IPS-NIHi7 (cell line): ENCODE results near the gene RNF111.
"Not testable (repeated sequence)": the region's sequence is repeated elsewhere in the genome, so short reads cannot be mapped to it uniquely, and the experiment has no call there.

Experiments
- DNase-seq: peaks from one replicate; pipeline ENCODE4 v3.0.0; 2012; ENCODE audit warnings: mixed read lengths; ENCODE audit errors: extremely low spot score

Gene RNF111

DNA sequence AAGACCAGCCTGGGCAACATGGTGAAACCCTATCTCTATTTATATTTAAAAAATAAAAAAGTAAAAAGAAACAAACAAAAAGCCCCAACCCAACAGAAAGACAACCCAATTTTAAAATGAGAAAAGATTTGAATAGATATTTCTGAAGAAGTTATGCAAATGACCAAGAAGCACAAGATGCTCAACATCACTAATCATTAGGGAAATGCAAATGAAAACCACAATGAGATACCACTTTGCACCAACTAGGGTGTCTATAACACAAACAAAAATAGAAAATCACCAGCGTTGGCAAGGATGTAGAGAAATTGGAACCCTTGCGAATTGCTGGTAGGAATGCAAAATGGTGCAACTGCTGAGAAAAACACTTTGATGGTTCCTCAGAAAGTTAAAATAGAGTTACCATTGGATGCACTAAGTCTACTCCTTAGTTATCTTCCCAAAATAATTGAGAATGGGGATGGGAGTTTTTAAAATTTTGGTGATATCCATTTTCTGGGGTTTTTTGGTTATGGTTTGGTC lies 71.7 kb downstream of the RNF111 start:
- no peak for DNase-seq

DNA sequence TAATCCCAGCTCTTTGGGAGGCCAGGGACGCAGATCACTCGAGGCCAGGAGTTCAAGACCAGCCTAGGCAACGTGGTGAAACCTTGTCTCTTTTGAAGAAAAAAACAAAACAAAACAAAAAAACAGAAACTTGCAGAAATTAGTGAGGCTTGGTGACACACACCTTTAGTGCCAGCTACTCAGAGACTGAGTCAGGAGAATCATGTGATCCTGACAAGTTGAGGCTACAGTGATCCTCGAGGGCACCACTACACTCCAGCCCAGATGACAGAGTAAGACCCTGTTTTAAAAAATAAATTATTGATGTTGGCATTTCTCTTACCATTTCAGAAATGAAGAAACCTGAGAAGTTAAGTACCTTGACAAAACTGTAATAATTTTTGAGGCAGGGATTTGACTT lies 72.9 kb downstream of the RNF111 start:
- DNase-seq, result no peak

DNA sequence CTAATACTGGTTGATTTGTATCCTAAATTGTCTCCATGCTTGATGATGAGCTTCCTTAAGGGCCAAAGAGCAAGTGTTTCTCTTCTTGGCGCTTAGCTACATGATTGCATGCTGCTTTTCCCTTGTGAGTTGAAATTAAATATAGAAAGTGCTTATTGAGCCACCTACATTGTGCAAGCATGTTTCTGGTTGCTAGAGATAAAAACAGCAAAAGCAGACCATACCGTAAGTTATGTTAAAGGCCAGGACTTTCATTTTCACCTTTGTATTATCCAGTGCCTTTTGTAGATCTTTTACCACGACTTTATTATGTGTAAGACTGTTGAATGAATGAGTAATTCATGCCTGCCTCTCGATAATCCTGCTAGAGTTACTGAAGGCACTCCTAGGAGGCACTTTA lies 75.6 kb downstream of the RNF111 start:
- DNase-seq, result no peak

DNA sequence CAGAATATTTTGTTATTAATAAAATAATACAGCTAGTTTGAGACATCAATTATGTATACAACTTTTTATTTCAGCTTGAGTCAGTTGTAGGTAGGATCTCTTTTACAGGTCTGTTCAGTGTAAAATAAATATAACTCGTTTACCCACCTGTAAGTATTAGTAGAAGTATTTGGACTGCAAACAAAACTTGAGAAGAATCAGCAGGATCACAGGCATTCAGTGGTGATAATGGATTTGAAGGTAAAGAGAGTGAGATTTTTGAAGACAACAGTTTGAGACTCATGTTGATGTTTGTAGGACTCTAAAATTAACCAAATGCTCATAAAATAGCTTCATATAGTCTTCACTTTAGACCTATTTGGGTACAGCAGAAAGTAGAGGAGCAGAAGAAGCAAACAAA lies 82.0 kb downstream of the RNF111 start:
- no peak for DNase-seq

DNA sequence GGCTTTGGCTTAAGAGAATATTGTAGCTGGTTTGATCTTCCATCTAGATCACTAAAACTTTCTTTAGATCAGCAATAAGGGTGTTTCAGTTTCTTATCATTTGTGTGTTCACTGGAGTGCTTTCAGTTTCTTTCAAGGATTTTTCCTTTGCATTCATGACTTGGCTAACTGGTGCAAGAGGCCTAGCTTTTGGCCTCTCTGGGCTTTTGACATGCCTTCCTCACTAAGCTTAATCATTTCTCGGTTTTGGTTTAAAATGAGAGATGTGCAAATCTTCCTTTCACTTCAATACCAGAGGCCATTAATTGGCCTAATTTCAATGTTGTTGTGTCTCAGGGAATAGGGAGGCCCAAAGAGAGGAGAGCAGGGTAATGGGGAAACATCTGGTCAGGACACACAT lies 87.1 kb downstream of the RNF111 start:
- DNase-seq, result no peak

DNA sequence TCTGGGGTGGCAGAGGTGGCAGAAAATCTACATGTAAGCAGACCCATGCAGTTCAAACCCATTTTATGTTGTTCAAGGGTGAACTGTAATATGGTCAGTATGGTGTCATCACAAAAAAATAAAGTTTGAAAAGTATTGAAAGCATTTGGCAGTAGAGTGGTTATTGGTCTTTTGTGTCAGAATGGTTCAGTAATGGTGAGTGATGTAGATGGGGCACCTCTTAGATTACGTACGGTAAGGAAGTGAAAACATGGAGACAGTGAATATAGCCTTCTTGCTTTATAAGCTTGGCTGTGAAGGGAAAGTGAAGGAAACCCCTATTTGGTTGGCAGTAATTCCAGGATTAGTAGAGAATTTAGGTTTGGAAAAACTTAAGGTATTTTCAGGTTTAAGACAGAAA lies 100.3 kb downstream of the RNF111 start:
- no peak for DNase-seq

DNA sequence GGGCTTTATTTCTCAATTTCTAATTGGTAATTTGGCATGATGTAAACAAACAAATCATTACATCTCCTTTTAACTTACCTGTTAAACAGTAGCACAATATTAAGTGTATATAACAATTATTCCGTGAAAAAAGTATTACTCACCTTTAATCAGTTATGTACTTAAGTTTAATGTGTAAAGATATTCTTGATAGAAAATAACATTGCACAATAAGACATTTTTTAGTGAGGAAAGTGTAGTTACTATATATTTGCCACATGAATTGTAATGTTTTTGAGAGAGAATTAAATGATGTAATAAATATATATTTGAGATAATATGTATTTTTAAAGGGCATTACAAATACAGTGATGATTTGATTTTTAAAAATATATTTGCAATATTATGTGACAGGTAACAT lies 106.6 kb downstream of the RNF111 start:
- no peak for DNase-seq

DNA sequence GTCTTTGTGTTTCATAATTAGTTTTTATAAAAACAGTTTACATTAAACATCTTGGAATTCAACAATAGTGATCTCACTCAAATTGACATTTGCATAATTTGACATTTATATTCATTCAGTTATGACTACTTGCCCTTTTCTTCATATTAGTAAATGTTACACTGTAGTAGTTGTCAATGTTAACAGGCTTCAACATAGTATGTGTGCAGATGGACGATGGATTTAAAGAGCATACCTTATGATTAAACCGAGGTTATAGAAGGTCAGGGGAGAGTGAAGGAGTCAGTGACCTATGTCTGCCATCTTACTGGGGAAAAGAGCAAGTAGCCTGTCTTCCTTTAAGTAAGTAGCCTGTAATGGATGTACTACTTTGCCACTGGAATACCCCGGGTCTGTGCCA lies 109.0 kb downstream of the RNF111 start:
- no peak for DNase-seq

DNA sequence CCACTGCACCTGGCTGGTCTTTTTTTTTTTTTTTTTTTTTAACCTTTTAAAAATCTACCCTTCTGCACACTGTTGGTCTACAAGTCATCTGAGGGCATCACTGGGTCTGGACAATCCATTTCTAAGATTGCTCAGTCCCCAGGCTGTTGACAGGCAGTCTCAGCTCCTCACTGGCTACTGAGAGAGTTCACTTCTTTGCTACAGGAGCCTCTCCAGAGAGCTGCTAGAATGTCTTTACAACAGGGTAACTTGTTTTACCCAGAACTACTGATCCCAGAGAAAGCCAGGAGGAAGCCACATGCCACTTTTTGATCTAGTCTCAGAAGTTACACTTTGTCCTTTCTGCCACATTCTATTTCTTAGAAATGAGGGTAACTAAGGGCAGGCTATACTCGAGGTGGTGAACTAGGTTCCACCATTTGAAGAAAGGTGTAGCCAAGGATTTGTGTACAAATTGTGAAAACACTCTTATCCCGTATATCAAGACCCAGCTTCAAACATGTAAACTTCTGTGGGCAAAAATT lies 111.8 kb downstream of the RNF111 start:
- no peak for DNase-seq

DNA sequence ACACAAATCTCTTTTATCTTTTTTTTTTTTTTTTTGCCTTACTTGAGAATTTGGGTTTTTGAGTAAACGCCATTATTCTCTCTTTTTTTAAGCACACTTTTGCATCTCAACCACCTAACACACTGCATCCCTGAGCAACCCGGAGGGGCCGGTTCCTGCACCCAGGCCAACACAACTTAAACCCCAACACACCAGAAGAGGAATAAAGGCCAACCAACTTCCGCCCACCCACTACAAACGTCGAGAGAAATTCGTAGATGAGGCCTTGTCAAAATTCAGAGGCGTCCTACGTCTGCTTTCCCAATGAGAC lies 117.1 kb downstream of the RNF111 start:
- no peak for DNase-seq

DNA sequence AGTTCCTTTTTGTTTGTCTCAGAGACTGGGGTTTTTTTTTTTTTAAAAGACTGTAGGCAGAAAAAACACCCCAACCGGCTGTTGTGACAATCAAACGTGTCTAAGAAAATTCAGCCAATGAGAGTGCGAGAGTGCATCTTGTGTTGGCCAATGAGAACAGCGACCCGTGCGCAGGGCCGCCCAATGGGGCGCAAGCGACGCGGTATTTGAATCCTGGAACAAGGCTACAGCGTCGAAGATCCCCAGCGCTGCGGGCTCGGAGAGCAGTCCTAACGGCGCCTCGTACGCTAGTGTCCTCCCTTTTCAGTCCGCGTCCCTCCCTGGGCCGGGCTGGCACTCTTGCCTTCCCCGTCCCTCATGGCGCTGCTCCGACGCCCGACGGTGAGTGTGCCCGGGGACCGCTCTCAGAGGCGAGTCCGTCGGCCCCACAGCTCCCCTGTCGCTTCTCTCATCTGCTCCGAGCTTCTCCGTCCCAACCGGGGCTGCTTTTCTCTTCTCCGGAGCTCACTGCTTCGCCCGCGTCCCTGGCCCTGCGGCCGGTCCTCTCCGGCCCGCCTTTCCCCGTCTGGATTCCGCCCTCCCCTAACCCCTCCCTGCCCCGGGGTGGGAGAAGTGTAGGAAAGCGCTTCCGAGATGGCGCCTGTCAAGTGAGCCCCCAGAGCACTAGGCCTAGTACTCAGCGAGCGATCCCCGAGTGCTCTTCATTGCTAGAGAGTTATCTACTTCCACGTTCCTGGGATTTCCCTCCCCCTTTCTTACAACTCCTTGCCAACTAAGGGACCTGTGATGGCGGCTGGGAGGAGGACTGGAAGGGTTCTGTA lies 117.7 kb downstream of the RNF111 start, which contains the start of gene CCNB2:
Gene CCNB2, plus strand, starts transcription at position 235 of the 821 bp plus-strand sequence. Its CDS starts 123 bp downstream, at position 358.
- DNase-seq, result peak; percentile 98

DNA sequence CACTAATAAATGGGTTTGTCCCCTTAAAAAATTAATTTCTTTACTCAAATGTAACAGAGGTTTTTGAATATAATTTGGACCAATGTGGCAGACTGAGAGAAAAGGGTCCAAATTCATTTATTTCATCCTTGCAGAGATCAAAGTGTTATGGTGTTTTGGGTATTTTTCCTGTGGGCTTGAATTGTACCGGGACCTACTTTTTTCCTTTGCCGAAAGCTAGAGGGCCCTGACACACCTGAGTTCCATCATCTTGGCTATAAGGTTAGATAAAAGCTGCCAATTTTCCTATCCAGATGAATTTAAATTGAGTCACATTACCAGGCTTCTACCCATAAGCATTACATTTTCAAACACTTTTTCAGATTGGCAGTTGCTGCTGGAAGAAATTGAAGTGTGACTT lies 118.4 kb downstream of the RNF111 start:
- DNase-seq, result peak; percentile 25

DNA sequence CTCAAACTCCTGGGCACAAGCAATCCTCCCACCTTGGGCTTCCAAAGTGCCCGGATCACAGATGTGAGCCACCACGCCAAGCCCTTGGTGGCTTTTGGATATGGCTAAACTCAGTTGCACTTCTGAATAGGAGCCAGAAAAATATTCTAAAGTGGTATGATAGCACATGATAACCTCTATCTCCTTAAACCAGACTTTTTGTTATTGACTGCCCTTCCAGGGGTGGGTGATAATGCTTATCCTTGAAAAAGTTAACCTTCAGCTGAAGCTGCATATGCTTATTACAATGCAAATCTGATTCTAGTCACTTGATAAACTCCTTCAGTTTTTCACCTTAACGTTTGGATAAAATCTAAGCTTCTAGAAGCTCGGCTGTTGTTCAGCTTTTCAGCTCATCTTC lies 123.8 kb downstream of the RNF111 start:
- DNase-seq, result no peak

DNA sequence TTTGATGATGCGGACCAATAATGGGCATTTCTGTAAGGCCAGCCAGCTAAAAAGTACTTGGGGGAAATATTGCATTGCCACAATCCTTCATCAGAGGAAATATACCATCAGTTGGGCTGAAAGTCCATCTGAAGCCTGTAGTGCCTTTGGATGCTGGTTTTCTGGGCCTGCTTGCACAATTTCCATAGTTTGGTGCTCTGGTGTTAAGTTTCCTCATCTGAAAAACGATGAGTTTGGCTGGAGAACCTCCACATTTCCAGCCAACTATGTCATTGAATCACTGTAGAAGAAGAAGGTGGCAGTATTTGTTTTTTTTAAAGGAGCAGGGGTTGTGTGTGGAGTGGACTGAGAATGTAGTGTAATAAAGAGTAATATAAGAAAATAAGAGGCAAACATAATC lies 127.6 kb downstream of the RNF111 start:
- no peak for DNase-seq

DNA sequence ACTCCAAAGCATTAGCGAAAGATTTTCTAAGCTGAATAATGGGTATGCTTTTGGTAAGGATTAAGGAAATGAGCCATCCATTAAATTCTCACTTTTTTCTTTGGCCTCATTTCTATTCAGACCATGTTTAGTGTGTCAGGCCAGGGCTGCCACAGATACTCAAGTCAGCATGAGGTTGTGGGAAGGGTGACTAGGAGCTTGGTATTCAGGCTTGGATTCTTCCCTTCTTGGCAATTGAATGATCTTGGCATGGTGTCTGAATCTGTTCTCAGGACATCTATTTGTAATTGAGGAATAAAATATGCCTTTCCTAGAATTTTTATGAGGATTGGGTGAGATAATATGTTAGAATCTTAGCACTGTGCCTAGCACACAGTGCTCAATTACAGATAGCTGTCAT lies 128.7 kb downstream of the RNF111 start:
- no peak for DNase-seq

DNA sequence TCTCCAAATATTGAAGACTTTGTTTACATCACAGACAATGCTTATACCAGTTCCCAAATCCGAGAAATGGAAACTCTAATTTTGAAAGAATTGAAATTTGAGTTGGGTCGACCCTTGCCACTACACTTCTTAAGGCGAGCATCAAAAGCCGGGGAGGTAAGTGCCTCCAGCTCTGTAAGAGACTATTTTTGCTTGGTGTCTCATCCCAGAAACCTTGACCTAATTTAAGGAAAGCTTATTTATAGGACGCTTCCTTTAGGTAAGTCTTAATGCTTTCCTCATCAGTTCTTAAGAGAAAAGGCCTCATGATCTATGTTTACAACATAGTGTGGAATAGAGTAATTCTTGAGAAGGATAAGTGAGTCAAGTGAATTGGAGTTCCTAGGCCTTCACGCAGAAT lies 129.3 kb downstream of the RNF111 start:
- DNase-seq, result no peak

DNA sequence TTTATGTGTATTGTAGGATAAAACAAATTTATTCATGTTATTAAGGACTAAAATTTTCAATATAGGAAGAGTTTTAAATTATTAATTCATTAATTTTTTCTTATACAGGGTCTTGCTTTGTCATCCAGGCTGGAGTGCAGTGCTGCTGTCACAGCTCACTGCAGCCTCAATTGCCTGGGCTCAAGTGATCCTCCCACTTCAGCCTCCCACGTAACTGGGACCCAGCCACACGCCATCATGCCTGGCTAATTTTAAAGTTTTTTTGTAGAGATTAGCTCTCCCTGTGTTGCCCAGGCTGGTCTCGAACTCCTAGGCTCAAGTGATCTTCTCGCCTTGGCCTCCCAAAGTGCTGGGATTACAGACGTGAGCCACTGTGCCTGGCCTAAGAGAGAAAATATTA lies 132.2 kb downstream of the RNF111 start:
- DNase-seq, result no peak

DNA sequence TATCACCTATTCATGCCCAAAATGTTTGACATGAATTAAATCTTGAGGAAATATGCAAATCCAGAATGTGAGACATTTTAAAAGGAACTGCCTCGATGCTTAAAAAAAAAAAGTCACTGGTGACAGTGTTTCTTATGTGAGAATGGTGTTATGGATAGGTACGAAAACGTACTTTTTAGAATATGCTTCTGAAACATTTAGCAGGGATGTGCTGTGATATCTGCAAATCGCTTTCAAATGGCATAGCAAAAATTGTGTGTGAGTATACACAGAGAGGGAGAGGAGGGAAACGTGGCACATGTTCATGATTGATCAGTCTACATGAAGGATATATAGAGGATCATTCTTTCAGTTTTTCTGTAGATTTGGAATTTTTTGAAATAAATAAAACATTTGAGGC lies 133.5 kb downstream of the RNF111 start:
- no peak for DNase-seq

DNA sequence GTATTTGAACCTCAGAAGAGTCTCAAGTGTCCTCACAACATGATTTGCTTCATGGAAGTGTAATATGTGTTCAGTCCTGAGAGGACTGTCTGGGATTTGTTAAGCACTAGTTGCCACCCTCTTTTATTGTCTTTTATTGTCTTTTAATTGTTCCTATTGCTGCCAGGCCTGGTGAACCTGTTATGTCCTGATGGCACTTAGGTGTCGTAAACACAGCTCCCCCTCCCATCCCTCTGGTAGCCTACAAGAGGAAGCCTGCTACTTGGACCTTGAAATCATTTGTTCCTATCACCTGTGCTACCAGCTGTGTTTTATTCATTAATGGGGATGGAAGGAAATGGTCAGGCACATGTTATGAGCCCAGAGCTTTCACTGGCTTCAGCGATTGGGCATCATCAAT lies 136.8 kb downstream of the RNF111 start:
- no peak for DNase-seq

DNA sequence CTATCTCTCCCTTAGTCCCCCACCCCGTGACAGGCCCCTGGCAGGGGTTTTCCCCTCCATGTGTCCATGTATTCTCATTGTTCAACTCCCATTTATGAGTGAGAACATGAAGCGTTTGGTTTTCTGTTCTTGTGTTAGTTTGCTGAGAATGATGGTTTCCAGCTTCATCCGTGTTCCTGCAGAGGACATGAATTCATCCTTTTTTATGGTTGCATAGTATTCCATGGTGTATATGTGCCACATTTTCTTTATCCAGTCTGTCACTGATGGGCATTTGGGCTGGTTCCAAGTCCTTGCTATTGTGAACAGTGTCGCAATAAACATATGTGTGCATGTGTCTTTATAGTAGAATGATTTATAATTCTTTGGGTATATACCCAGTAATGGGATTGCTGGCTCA lies 138.2 kb downstream of the RNF111 start:
- DNase-seq, result not testable (repeated sequence)

DNA sequence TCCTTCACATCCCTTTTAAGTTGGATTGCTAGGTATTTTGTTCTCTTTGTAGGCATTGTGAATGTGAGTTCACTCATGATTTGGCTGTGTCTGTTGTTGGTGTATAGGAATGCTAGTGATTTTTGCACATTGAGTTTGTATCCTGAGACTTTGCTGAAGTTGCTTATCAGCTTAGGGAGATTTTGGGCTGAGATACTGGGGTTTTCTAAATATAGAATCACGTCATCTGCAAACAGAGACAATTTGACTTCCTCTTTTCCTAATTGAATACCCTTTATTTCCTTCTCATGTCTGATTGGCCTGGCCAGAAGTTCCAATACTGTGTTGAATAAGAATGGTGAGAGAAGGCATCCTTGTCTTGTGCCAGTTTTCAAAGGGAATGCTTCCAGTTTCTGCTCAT lies 139.8 kb downstream of the RNF111 start:
- not testable (repeated sequence) for DNase-seq

DNA sequence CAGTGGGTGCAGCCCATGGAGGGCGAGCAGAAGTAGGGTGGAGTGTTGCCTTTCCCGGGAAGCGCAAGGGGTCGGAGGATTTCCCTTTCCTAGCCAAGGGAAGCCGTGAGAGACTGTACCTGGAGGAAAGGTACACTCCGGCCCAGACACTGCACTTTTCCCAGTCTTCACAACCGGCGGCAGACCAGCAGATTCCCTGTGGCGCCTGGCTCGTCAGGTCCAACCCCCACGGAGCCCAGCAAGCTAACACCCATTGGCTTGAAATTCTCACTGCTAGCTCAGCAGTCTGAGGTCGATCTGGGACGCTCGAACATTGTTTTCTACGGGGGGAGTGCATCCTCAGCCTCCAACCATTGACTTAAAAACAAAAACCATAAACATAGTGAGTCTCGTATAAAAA lies 144.0 kb downstream of the RNF111 start:
- DNase-seq, result no peak

DNA sequence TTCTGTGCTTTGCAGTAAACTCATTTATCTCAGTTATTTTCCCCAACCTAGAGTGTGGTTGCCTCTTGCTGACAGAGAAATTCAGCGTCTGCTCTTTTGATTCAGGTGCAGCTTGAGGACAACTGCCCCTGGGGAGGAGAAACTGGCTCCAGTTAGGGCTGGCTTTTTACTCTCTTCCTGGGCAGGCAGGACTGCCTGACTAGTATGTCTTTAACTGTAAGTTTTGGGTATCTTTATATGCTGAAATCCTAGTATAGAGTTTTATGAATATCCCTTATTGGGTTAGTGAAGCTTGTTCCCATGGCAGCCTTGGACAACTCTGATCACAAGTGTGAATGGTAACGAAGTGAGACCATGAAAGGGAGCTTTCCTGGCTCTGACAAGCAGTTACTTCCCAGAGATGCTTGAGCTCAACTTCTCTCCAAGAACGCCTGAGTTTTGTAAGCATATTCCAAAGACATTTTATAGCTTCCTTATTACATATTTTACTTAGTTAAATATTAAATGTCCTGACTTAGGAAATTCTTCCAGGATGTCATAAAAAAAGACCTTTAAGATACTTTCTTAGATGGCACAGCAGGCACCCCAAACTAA lies 144.6 kb downstream of the RNF111 start:
- DNase-seq, result no peak
